Natural killer cell treated with Interleukin-12 subunit alpha and Interleukin-12 subunit beta and Interleukin-15 and Interleukin-18, amount 100 ng/mL, for 72 hours (primary cell): ENCODE results near the gene GLO1. TPM values are rescaled to one million over a fixed set of nuclear protein-coding genes. Genes with fewer than 3 reads are reported as not detected.

Source experiments
- ATAC-seq, 2 donors: fragments of 150-1000 bp; cut with Tn5 transposase in 1 of 2; sonication (Bioruptor Pico), chemical (Tn5 transposase) in 1 of 2; 2 replicates each; pipeline ENCODE4 v1.10.0; 2021
- DNase-seq: peaks from one replicate; pipeline ENCODE4 v3.0.0; 2022; ENCODE audit warnings: low spot score
- H3K27ac Mint-ChIP-seq, 2 donors: 1 replicate in 1 of 2; 2 replicates in 1 of 2; pipeline ENCODE4 v1.8.0; 2022; ENCODE audit warnings: mixed read lengths in 2 of 2, mild to moderate bottlenecking in 1 of 2, moderate library complexity in 1 of 2
- H3K27me3 Mint-ChIP-seq, 2 donors: 1 replicate in 1 of 2; 2 replicates in 1 of 2; pipeline ENCODE4 v1.8.0; 2022; ENCODE audit warnings: mixed read lengths in 2 of 2
- H3K36me3 Mint-ChIP-seq: one replicate; pipeline ENCODE4 v1.8.0; 2022; ENCODE audit warnings: mixed read lengths
- H3K4me1 Mint-ChIP-seq, 2 donors: 1 replicate in 1 of 2; 2 replicates in 1 of 2; pipeline ENCODE4 v1.8.0; 2022; ENCODE audit warnings: low read depth in 2 of 2, mixed read lengths in 2 of 2, mild to moderate bottlenecking in 1 of 2
- H3K4me3 Mint-ChIP-seq: one replicate; pipeline ENCODE4 v1.8.0; 2022; ENCODE audit warnings: mixed read lengths
- H3K9me3 Mint-ChIP-seq: 2 replicates; pipeline ENCODE4 v1.8.0; 2022; ENCODE audit warnings: mixed read lengths
- total RNA-seq, 2 donors: library from RNA; stranded (reverse); gene quantifications; one replicate each; pipeline ENCODE4 v1.2.3, GENCODE V29; 2022

The GLO1 gene
- total RNA-seq, 2 donors from 2014 or later: 83.4 to 127 TPM

DNA sequence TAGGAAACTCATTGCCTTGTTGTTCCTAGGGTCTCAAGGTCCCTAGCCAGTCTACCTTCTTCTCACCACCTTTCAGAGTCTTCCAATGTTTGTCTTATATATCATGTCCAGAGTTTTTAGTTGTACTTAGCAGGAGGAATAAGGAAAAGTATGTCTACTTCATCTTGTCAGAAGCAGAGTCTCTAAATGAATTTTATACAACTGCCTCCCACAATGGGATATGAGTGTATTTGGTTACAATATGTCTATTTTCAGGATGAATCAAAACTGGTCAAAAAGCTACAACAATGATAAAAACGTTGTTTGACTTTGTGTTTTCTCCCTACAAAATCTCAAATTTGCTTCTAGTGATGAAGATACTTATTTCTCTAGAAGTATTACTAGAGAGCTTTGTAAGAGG, 7.0 kb downstream of the GLO1 start:
- ATAC-seq (no peak), DNase-seq (no peak)
- peaks cover 23% of the 10 kb centered on the region for H3K36me3 Mint-ChIP-seq
- no peaks in the 10 kb centered on the region for H3K27me3 Mint-ChIP-seq
- H3K9me3 Mint-ChIP-seq: peaks cover 9% of the 10 kb centered on the region
- peak overlapping the region; percentile 11 to 53 for H3K27ac Mint-ChIP-seq
- peak overlapping the region; percentile 25 for H3K4me3 Mint-ChIP-seq
- H3K4me1 Mint-ChIP-seq: peaks cover 28 to 48% of the 10 kb centered on the region in 2 donors

DNA sequence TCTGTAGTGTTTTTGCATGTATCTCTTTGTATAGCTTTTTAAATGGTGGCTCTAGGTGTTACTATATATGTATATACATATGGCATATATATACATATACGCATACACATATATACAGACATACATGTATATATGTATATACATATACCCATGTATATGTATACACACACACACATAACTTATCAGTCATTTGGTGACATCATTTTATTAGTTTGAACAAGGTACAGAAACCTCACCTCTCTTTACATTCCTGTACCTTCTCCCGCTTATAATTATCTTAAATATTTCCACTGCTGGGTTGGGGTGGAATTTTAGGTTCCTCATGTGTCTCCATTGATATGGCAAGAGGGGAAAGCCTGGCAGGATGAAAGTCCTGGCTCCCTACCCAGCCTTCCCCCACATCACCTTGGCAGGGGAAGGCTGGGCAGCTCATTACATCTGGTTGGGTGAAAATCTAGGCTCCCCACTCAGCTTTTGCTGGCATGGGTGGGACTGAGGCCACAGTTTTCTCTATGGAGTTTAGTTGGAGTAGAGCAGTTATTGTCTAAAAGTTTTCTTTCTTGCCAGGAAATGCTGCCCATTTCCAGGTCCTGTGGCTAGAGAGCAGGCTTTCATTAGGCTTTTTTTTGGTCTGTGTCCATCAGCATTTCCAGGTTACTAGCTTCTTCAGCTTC, 7.6 kb downstream of the GLO1 start:
- H3K9me3 Mint-ChIP-seq: peaks cover 8% of the 10 kb centered on the region
- H3K4me3 Mint-ChIP-seq: peak overlapping the region; percentile 25
- DNase-seq: no peak
- no peak for ATAC-seq
- no peaks in the 10 kb centered on the region for H3K27me3 Mint-ChIP-seq
- H3K4me1 Mint-ChIP-seq: peaks cover 27 to 47% of the 10 kb centered on the region in 2 donors
- peak overlapping the region; percentile 11 to 53 for H3K27ac Mint-ChIP-seq
- H3K36me3 Mint-ChIP-seq: peaks cover 21% of the 10 kb centered on the region

DNA sequence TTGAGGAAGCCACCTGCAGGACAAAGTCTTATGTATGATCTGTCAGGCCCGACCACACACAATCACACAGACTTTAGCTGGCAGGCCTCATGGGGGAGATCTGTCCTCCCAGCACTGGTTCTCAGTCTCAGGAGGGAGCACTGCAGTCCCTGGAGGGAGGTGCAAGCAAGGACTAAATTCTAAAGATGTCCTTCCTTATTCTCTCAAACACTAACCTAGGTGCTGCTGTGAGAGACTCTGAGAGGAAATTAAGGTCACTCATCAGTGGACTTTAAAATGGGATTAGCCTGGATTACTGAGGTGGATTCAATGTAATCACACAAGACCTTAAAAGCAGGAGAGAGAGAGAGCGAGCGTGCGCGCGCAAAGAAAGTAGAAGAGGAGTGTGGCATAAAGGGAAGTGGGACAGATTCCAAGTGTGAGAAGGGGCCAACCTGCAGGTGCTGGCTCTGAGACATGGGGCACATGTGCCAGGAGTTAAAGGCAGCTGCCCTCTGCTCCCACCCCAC, 14.3 kb downstream of the GLO1 start:
- Mint-ChIP-seq H3K27me3 (no peaks in the 10 kb centered on the region), H3K4me3 (no peak overlapping the region), H3K27ac (peak overlapping the region in 1 of 2 donors; percentile 63), H3K36me3 (no peaks in the 10 kb centered on the region), H3K4me1 (peaks cover 15 to 18% of the 10 kb centered on the region in 2 donors), H3K9me3 (no peaks in the 10 kb centered on the region)
- ATAC-seq (no peak), DNase-seq (no peak)

- ATAC-seq (no peak), DNase-seq (no peak)
- Mint-ChIP-seq H3K27ac (peak overlapping the region in 1 of 2 donors; percentile 49), H3K4me1 (peaks cover 12 to 16% of the 10 kb centered on the region in 2 donors), H3K9me3 (no peaks in the 10 kb centered on the region), H3K36me3 (no peaks in the 10 kb centered on the region), H3K27me3 (no peaks in the 10 kb centered on the region), H3K4me3 (no peak overlapping the region)
These were observed 15.4 kb downstream of the GLO1 start for GRCh38 chr6:38687549-38687948.

GRCh38 chr6:38687043-38687353, 15.9 kb downstream of the GLO1 start:
- Mint-ChIP-seq H3K27ac (peak overlapping the region in 1 of 2 donors; percentile 49), H3K4me1 (peaks cover 8 to 16% of the 10 kb centered on the region in 2 donors), H3K27me3 (no peaks in the 10 kb centered on the region), H3K36me3 (peaks cover 2% of the 10 kb centered on the region), H3K4me3 (no peak overlapping the region), H3K9me3 (no peaks in the 10 kb centered on the region)
- no peak for ATAC-seq
- no peak for DNase-seq

DNA sequence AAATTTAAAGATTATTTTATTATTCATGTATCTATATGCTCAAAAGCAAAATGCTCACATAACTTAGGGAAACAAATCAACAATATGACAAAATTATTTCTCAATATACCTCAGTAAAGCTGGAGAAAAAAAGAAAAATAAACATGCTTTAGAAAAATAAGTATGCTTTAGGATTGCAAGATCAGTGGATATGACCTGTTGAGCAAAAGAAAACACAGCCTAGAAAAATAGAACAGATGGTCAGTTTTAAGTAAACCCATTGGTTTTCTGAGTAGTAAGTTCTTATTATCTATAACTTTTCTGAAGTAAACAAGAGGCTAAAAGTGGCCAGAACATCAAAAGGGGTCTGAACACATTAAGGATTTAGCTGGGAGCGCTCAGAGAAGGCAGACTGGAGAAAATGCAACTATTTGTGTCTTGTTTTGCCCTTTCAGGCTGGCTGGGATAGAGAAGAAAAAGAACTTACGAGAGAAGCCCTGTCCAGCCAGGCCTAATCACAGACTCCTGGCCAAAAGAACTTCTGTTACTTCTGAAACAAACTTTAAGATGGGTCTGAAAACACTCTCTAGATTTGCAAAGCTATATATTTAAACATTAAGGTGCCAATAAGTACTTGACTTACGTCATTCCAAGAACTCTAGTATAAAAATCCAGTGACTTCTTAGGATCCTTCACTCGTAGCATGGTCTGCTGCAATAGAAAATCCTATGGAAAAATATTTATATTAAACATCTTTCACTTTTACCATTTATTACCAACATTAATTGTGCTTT, 16.5 kb downstream of the GLO1 start:
- Mint-ChIP-seq H3K27ac (no peak overlapping the region), H3K9me3 (no peaks in the 10 kb centered on the region), H3K27me3 (no peaks in the 10 kb centered on the region), H3K4me3 (no peak overlapping the region), H3K36me3 (peaks cover 7% of the 10 kb centered on the region), H3K4me1 (peaks cover 8 to 16% of the 10 kb centered on the region in 2 donors)
- DNase-seq (no peak), ATAC-seq (no peak)

- ATAC-seq (no peak), DNase-seq (no peak)
- Mint-ChIP-seq H3K27ac (no peak overlapping the region), H3K36me3 (peaks cover 7% of the 10 kb centered on the region), H3K27me3 (no peaks in the 10 kb centered on the region), H3K4me1 (peaks cover 8 to 16% of the 10 kb centered on the region in 2 donors), H3K9me3 (no peaks in the 10 kb centered on the region), H3K4me3 (no peak overlapping the region)
These were observed 18.0 kb downstream of the GLO1 start for GRCh38 chr6:38684904-38685303.

- H3K36me3 Mint-ChIP-seq: peaks cover 7% of the 10 kb centered on the region
- no peak for DNase-seq
- no peaks in the 10 kb centered on the region for H3K27me3 Mint-ChIP-seq
- H3K4me1 Mint-ChIP-seq: peaks cover 8 to 13% of the 10 kb centered on the region in 2 donors
- no peak for ATAC-seq
- no peaks in the 10 kb centered on the region for H3K9me3 Mint-ChIP-seq
- no peak overlapping the region for H3K4me3 Mint-ChIP-seq
- H3K27ac Mint-ChIP-seq: no peak overlapping the region
These were observed 18.7 kb downstream of the GLO1 start for GRCh38 chr6:38684237-38684636.

- Mint-ChIP-seq H3K27ac (no peak overlapping the region), H3K27me3 (no peaks in the 10 kb centered on the region), H3K9me3 (no peaks in the 10 kb centered on the region), H3K36me3 (peaks cover 14% of the 10 kb centered on the region), H3K4me1 (peaks cover 0 to 9% of the 10 kb centered on the region in 2 donors), H3K4me3 (no peak overlapping the region)
- DNase-seq (no peak), ATAC-seq (no peak)
These were observed 21.1 kb downstream of the GLO1 start for GRCh38 chr6:38681850-38682249.

GRCh38 chr6:38679668-38680067, 23.3 kb downstream of the GLO1 start:
- ATAC-seq: no peak
- Mint-ChIP-seq H3K9me3 (no peaks in the 10 kb centered on the region), H3K36me3 (peaks cover 33% of the 10 kb centered on the region), H3K27me3 (no peaks in the 10 kb centered on the region), H3K27ac (no peak overlapping the region), H3K4me1 (peaks cover 10 to 11% of the 10 kb centered on the region in 2 donors), H3K4me3 (no peak overlapping the region)
- no peak for DNase-seq

- peak overlapping the region in 1 of 2 donors; percentile 65 for H3K27ac Mint-ChIP-seq
- no peak overlapping the region for H3K4me3 Mint-ChIP-seq
- peaks cover 33% of the 10 kb centered on the region for H3K36me3 Mint-ChIP-seq
- H3K27me3 Mint-ChIP-seq: no peaks in the 10 kb centered on the region
- no peaks in the 10 kb centered on the region for H3K9me3 Mint-ChIP-seq
- no peak for ATAC-seq
- no peak for DNase-seq
- peaks cover 21 to 25% of the 10 kb centered on the region in 2 donors for H3K4me1 Mint-ChIP-seq
These were observed 24.7 kb downstream of the GLO1 start for GRCh38 chr6:38678178-38678760.

GRCh38 chr6:38676974-38677544, 25.9 kb downstream of the GLO1 start:
- no peak for DNase-seq
- H3K4me3 Mint-ChIP-seq: no peak overlapping the region
- ATAC-seq: no peak
- H3K27ac Mint-ChIP-seq: peak overlapping the region; percentile 65 to 75
- no peaks in the 10 kb centered on the region for H3K9me3 Mint-ChIP-seq
- H3K36me3 Mint-ChIP-seq: peaks cover 32% of the 10 kb centered on the region
- no peaks in the 10 kb centered on the region for H3K27me3 Mint-ChIP-seq
- H3K4me1 Mint-ChIP-seq: peaks cover 30 to 31% of the 10 kb centered on the region in 2 donors

DNA sequence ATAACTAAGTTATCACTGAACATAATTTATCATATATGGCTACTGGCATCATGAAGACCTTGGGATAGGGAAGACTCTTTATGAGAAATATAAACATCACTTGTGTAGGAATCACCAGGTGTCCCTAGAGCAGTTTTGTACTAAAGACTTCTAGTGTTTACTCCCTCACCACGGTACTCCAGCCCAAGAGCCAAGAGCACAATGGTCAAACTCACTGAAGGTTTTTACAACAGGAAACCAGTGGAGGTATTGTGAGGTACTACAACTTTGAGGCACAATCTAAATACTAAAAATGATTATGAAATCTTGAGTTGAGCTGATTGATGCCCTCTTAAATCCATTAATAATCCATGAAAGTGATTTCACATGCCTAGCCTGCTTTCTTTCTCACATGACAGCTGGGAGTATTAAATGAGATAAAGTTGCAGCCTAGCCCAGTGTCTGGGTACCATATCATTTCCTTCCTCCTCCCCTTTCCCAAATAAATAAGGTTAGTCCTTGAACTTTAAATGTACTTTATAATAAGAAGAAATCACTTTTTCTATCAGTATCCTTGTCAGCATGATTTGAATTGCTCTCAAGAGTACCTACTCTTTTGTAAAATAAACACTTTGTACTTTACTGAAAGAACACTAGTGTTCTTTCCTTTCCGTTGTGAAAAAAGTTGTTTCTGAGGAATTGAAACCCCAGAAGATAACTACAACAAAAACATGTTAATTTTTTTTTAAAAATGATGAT, 26.5 kb downstream of the GLO1 start:
- no peak for ATAC-seq
- Mint-ChIP-seq H3K9me3 (no peaks in the 10 kb centered on the region), H3K4me1 (peaks cover 33 to 34% of the 10 kb centered on the region in 2 donors), H3K4me3 (no peak overlapping the region), H3K27me3 (no peaks in the 10 kb centered on the region), H3K36me3 (peaks cover 26% of the 10 kb centered on the region), H3K27ac (peak overlapping the region; percentile 65 to 75)
- no peak for DNase-seq
